Measurements from ENCODE around the gene SPON1. TPM values are rescaled to one million over a fixed set of nuclear protein-coding genes. Genes with fewer than 3 reads are reported as not detected.

Gene SPON1
- total RNA-seq, 1 experiment from 2014 or later, result 0.10 TPM

DNA sequence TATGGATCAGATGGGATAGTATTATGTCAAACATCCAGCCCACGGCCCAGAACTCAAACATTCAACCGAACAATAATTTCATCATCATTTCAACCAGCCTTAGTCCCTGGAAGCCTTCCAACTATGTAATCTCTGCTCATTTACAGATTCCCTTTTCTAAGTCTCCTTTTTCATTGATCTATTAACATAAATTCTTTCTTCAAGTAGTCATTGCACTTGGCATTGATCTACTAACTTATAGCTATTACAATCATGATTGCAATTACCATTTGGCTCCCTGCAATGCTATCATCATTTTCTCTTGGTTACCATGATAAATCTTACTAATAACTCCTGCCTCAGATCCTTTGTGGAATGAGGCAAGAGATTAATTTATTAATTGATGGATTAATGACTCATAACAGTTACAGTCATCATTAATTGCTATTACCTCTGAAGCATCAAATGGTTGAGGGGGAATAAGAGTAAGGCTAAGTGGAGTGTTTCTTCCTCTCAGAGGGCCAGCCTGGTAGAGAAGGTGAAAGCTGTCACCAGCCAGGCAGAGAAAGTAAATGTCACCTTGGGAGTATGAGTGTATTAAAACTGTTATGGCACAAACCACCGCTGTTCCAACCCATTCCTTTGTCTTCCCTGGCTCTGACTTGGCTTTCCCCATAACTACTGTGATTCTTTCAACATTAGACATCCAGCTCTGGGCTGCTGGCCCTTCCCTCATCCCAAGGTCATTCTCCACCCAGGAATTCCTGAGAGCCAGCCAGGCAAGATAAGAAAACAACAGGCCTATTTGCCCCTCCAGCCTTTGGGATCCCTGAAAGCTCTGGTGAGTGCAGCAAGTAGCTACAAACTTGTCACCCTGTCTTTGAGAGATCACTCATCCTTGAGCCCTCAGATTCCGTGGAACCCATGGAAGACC lies 221.8 kb downstream of the SPON1 start:
- TF ChIP-seq, protein P1, sequence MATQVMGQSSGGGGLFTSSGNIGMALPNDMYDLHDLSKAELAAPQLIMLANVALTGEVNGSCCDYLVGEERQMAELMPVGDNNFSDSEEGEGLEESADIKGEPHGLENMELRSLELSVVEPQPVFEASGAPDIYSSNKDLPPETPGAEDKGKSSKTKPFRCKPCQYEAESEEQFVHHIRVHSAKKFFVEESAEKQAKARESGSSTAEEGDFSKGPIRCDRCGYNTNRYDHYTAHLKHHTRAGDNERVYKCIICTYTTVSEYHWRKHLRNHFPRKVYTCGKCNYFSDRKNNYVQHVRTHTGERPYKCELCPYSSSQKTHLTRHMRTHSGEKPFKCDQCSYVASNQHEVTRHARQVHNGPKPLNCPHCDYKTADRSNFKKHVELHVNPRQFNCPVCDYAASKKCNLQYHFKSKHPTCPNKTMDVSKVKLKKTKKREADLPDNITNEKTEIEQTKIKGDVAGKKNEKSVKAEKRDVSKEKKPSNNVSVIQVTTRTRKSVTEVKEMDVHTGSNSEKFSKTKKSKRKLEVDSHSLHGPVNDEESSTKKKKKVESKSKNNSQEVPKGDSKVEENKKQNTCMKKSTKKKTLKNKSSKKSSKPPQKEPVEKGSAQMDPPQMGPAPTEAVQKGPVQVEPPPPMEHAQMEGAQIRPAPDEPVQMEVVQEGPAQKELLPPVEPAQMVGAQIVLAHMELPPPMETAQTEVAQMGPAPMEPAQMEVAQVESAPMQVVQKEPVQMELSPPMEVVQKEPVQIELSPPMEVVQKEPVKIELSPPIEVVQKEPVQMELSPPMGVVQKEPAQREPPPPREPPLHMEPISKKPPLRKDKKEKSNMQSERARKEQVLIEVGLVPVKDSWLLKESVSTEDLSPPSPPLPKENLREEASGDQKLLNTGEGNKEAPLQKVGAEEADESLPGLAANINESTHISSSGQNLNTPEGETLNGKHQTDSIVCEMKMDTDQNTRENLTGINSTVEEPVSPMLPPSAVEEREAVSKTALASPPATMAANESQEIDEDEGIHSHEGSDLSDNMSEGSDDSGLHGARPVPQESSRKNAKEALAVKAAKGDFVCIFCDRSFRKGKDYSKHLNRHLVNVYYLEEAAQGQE (IDR thresholded peaks at IDR 0.05; ENCODE audit: insufficient read depth in 1 of 2, low read depth in 2 of 2, low read length in 1 of 2), result no peak
- TF ChIP-seq POLR2AphosphoS5 (IDR thresholded peaks at IDR 0.05; ENCODE audit: low read depth, low read length), result no peak
- TF ChIP-seq SIN3A (IDR thresholded peaks at IDR 0.05; ENCODE audit: borderline replicate concordance, insufficient read depth, low read depth, low read length), result no peak
- no peak for TF ChIP-seq TCF7L2 (IDR thresholded peaks at IDR 0.05; ENCODE audit: low read depth, low read length)
- TF ChIP-seq, protein P2, sequence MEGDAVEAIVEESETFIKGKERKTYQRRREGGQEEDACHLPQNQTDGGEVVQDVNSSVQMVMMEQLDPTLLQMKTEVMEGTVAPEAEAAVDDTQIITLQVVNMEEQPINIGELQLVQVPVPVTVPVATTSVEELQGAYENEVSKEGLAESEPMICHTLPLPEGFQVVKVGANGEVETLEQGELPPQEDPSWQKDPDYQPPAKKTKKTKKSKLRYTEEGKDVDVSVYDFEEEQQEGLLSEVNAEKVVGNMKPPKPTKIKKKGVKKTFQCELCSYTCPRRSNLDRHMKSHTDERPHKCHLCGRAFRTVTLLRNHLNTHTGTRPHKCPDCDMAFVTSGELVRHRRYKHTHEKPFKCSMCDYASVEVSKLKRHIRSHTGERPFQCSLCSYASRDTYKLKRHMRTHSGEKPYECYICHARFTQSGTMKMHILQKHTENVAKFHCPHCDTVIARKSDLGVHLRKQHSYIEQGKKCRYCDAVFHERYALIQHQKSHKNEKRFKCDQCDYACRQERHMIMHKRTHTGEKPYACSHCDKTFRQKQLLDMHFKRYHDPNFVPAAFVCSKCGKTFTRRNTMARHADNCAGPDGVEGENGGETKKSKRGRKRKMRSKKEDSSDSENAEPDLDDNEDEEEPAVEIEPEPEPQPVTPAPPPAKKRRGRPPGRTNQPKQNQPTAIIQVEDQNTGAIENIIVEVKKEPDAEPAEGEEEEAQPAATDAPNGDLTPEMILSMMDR (IDR thresholded peaks at IDR 0.05), result no peak
- Histone ChIP-seq H3K36me3 (ENCODE audit: control insufficient read depth, insufficient read depth, low read length) (no peaks in the 10 kb centered on the region), H3K27ac (ENCODE audit: low read length) (no peak overlapping the region), H3K27me3 (ENCODE audit: control insufficient read depth, insufficient read depth, low read length) (peaks cover 4% of the 10 kb centered on the region; the same call in 1 of the 2 replicates), H3K9me3 (ENCODE audit: control insufficient read depth, insufficient read depth, low read depth, low read length) (no peaks in the 10 kb centered on the region), H3K4me1 (ENCODE audit: control insufficient read depth, insufficient read depth, low read length) (no peaks in the 10 kb centered on the region), H3K4me3 (ENCODE audit: low read depth in 2 of 2, low read length in 2 of 2) (no peak overlapping the region)
- ChIA-PET CTCF (no interaction called here), POLR2A (no interaction called here)
- no TSS peak for BruUV-seq (replicated peaks)
- DNase-seq (ENCODE audit: low read depth, low spot score) (no peak), ATAC-seq (no peak)
- intact Hi-C loops (cut with micrococcal nuclease; ENCODE audit: unreplicated experiment) (no loop called here), in situ Hi-C loops (cut with HindIII; ENCODE audit: low pct_unique_long_range_greater_than_20kb, low sequenced_read_pairs) (no loop called here)

DNA sequence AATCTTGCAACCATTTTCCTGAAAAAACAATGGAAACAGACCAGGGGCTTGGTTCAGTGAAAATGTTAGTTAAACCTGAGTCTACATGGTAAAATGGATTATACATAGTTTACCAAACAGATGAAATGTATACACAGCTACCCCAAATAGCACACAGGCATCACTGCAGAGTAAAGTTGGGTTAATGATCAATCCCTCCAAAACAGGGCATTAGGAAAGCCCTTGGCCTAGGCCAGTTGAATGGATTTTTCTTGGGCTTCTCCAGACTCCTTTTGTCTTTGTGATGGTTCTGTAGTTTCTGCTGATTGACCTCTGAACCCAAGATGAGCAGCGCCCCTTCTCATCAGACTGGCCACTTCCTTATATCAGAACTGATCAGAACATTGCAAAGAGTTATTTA lies 222.9 kb downstream of the SPON1 start:
- no TSS peak for BruUV-seq (replicated peaks)
- ATAC-seq, result no peak
- Histone ChIP-seq H3K27ac (ENCODE audit: low read length) (no peak overlapping the region), H3K4me1 (ENCODE audit: control insufficient read depth, insufficient read depth, low read length) (no peaks in the 10 kb centered on the region), H3K36me3 (ENCODE audit: control insufficient read depth, insufficient read depth, low read length) (no peaks in the 10 kb centered on the region), H3K9me3 (ENCODE audit: control insufficient read depth, insufficient read depth, low read depth, low read length) (no peaks in the 10 kb centered on the region), H3K4me3 (ENCODE audit: low read depth in 2 of 2, low read length in 2 of 2) (no peak overlapping the region), H3K27me3 (ENCODE audit: control insufficient read depth, insufficient read depth, low read length) (peaks cover 3% of the 10 kb centered on the region)
- POLR2A ChIA-PET, result no interaction called here
- DNase-seq (ENCODE audit: low read depth, low spot score), result no peak
- CTCF ChIA-PET, result no interaction called here
- in situ Hi-C loops (cut with HindIII; ENCODE audit: low pct_unique_long_range_greater_than_20kb, low sequenced_read_pairs), result no loop called here
- TF ChIP-seq POLR2AphosphoS5 (IDR thresholded peaks at IDR 0.05; ENCODE audit: low read depth, low read length) (no peak), SIN3A (IDR thresholded peaks at IDR 0.05; ENCODE audit: borderline replicate concordance, insufficient read depth, low read depth, low read length) (no peak), TCF7L2 (IDR thresholded peaks at IDR 0.05; ENCODE audit: low read depth, low read length) (no peak)
- TF ChIP-seq, protein P2 (IDR thresholded peaks at IDR 0.05), result no peak
- TF ChIP-seq, protein P1 (IDR thresholded peaks at IDR 0.05; ENCODE audit: insufficient read depth in 1 of 2, low read depth in 2 of 2, low read length in 1 of 2), result no peak
- intact Hi-C loops (cut with micrococcal nuclease; ENCODE audit: unreplicated experiment), result no loop called here
